CD4-positive, alpha-beta memory T cell (primary cell): ENCODE results near the gene GRID2. TPM values are rescaled to one million over a fixed set of nuclear protein-coding genes. Genes with fewer than 3 reads are reported as not detected.

ENCODE experiments used
- CTCF ChIA-PET: fragments of 350-600 bp; sonication (Branson Sonifier 250); formaldehyde crosslinking; loops from one replicate; lab custom pipeline; 2021; ENCODE audit warnings: inconsistent platforms; ENCODE audit not compliant: partially characterized antibody; lab: Charles Lee
- POLR2A ChIA-PET: fragments of 350-600 bp; sonication (Branson Sonifier 250); formaldehyde crosslinking; loops from one replicate; lab custom pipeline; 2021; ENCODE audit not compliant: partially characterized antibody; lab: Charles Lee
- DNase-seq, 5 donors: peaks; one replicate each; pipeline versions ENCODE4 v3.0.0 to v3.0.0-alpha.2; 2020 to 2022; ENCODE audit warnings: mixed read lengths in 1 of 5
- H3K27ac ChIP-seq: one replicate; pipeline ENCODE4 v1.7.0; 2013; ENCODE audit warnings: low read depth, low read length
- H3K27me3 ChIP-seq: 2 replicates; pipeline ENCODE4 v1.7.0; 2013; ENCODE audit warnings: mild to moderate bottlenecking, low read length, moderate library complexity; ENCODE audit not compliant: insufficient read depth
- H3K36me3 ChIP-seq: 2 replicates; pipeline ENCODE4 v1.7.0; 2013; ENCODE audit warnings: mild to moderate bottlenecking, low read length, moderate library complexity; ENCODE audit not compliant: insufficient read depth
- H3K4me1 ChIP-seq: 2 replicates; pipeline ENCODE4 v1.7.0; 2013; ENCODE audit warnings: mild to moderate bottlenecking, low read length, moderate library complexity; ENCODE audit not compliant: insufficient read depth
- H3K4me3 ChIP-seq, 2 donors: one replicate each; pipeline ENCODE4 v1.7.0; 2013; ENCODE audit warnings: low read length in 2 of 2, mild to moderate bottlenecking in 1 of 2
- H3K9me3 ChIP-seq, 2 donors: one replicate each; pipeline ENCODE4 v1.7.0; 2013; ENCODE audit warnings: low read length in 2 of 2, control low read depth in 1 of 2; ENCODE audit not compliant: control insufficient read depth in 1 of 2
- H3K27ac Mint-ChIP-seq, 7 donors: one replicate each; pipeline ENCODE4 v1.8.0; 2020 to 2021; ENCODE audit warnings: mixed read lengths in 7 of 7, mild to moderate bottlenecking in 6 of 7, inconsistent platforms in 3 of 7, moderate library complexity in 3 of 7
- H3K27me3 Mint-ChIP-seq, 2 donors: one replicate each; pipeline ENCODE4 v1.8.0; 2020 to 2021; ENCODE audit warnings: mixed read lengths in 2 of 2
- H3K36me3 Mint-ChIP-seq, 2 donors: one replicate each; pipeline ENCODE4 v1.8.0; 2020 to 2021; ENCODE audit warnings: mixed read lengths in 2 of 2, inconsistent platforms in 1 of 2, mild to moderate bottlenecking in 1 of 2
- H3K4me1 Mint-ChIP-seq, 4 donors: one replicate each; pipeline ENCODE4 v1.8.0; 2020 to 2021; ENCODE audit warnings: mixed read lengths in 4 of 4, mild to moderate bottlenecking in 1 of 4
- H3K4me3 Mint-ChIP-seq, 8 donors: one replicate each; pipeline ENCODE4 v1.8.0; 2020 to 2021; ENCODE audit warnings: mixed read lengths in 8 of 8, mild to moderate bottlenecking in 7 of 8, moderate library complexity in 6 of 8, inconsistent platforms in 3 of 8
- H3K9me3 Mint-ChIP-seq, 8 donors: one replicate each; pipeline ENCODE4 v1.8.0; 2020 to 2021; ENCODE audit warnings: mixed read lengths in 8 of 8, mild to moderate bottlenecking in 5 of 8, inconsistent platforms in 3 of 8, moderate library complexity in 1 of 8
- intact Hi-C: fragments of 100-400 bp; cut with micrococcal nuclease; formaldehyde crosslinking; loops from one replicate; pipeline ENCODE4 v1.15.1; 2023
- polyA plus RNA-seq, 2 donors: library from polyadenylated mRNA; unstranded; fragments of 300-500 nt; fragmentation: Illumina TruSeq; gene quantifications; one replicate each; pipeline ENCODE4 v1.2.3, GENCODE V29; 2021
- total RNA-seq, 2 experiments: library from RNA; stranded (reverse); gene quantifications; one replicate each; pipeline ENCODE4 v1.2.3, GENCODE V29; 2021

The GRID2 gene
- total and polyA plus RNA-seq, 4 experiments from 2014 or later, result not detected

DNA sequence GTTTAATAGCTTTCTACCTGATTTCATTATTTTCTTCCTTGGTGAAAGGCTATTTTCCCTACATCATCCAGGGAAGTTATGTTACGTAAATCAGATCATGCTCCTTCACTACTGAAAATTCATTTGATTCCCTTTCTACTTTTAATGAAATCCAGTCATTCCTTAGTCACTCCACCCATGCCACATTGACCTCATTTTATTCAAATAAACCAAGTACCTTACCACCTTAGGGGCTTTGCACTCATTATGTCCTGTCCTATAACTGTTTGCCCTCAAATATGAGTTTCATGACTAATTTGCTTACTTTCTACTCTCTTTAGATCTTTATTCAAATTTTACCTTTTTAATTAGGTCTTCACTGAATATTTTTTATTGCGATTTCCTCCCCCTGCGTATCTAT lies 374.0 kb downstream of the GRID2 start:
- Histone ChIP-seq H3K9me3 (no peaks in the 10 kb centered on the region), H3K27me3 (no peaks in the 10 kb centered on the region), H3K4me3 (no peak overlapping the region), H3K36me3 (no peaks in the 10 kb centered on the region), H3K4me1 (no peaks in the 10 kb centered on the region), H3K27ac (no peak overlapping the region)
- Mint-ChIP-seq H3K27ac (no peak overlapping the region), H3K4me1 (no peaks in the 10 kb centered on the region), H3K27me3 (no peaks in the 10 kb centered on the region), H3K36me3 (no peaks in the 10 kb centered on the region), H3K4me3 (no peak overlapping the region), H3K9me3 (peaks cover 0 to 11% (median 4%) of the 10 kb centered on the region in 8 donors)
- CTCF ChIA-PET, result no interaction called here
- DNase-seq, result no peak
- POLR2A ChIA-PET, result no interaction called here
- intact Hi-C loops, result no loop called here

GRCh38 chr4:92678292-92678691 lies 374.5 kb downstream of the GRID2 start:
- no peak overlapping the region for H3K27ac Mint-ChIP-seq
- Histone ChIP-seq H3K4me3 (no peak overlapping the region), H3K36me3 (no peaks in the 10 kb centered on the region), H3K4me1 (no peaks in the 10 kb centered on the region), H3K9me3 (no peaks in the 10 kb centered on the region), H3K27ac (no peak overlapping the region), H3K27me3 (no peaks in the 10 kb centered on the region)
- ChIA-PET POLR2A (no interaction called here), CTCF (no interaction called here)
- intact Hi-C loops, result no loop called here
- no peak for DNase-seq
- H3K4me3 Mint-ChIP-seq, result no peak overlapping the region
- no peaks in the 10 kb centered on the region for H3K36me3 Mint-ChIP-seq
- H3K27me3 Mint-ChIP-seq, result no peaks in the 10 kb centered on the region
- peaks cover 0 to 11% (median 4%) of the 10 kb centered on the region in 8 donors for H3K9me3 Mint-ChIP-seq
- H3K4me1 Mint-ChIP-seq, result no peaks in the 10 kb centered on the region

GRCh38 chr4:92679149-92679548 lies 375.4 kb downstream of the GRID2 start:
- Histone ChIP-seq H3K27me3 (no peaks in the 10 kb centered on the region), H3K27ac (no peak overlapping the region), H3K36me3 (no peaks in the 10 kb centered on the region), H3K4me3 (no peak overlapping the region), H3K4me1 (no peaks in the 10 kb centered on the region), H3K9me3 (no peaks in the 10 kb centered on the region)
- H3K27ac Mint-ChIP-seq, result no peak overlapping the region
- intact Hi-C loops, result no loop called here
- H3K4me1 Mint-ChIP-seq, result no peaks in the 10 kb centered on the region
- no peaks in the 10 kb centered on the region for H3K36me3 Mint-ChIP-seq
- ChIA-PET CTCF (no interaction called here), POLR2A (no interaction called here)
- H3K27me3 Mint-ChIP-seq, result no peaks in the 10 kb centered on the region
- H3K9me3 Mint-ChIP-seq, result peaks cover 0 to 11% (median 3%) of the 10 kb centered on the region in 8 donors
- peak overlapping the region in 1 of 8 donors; percentile 41 for H3K4me3 Mint-ChIP-seq
- no peak for DNase-seq

- Mint-ChIP-seq H3K4me1 (no peaks in the 10 kb centered on the region), H3K36me3 (no peaks in the 10 kb centered on the region), H3K27me3 (no peaks in the 10 kb centered on the region), H3K27ac (no peak overlapping the region), H3K4me3 (no peak overlapping the region), H3K9me3 (peaks cover 2 to 11% (median 5%) of the 10 kb centered on the region in 8 donors)
- POLR2A ChIA-PET, result no interaction called here
- Histone ChIP-seq H3K36me3 (no peaks in the 10 kb centered on the region), H3K27me3 (no peaks in the 10 kb centered on the region), H3K4me3 (no peak overlapping the region), H3K27ac (no peak overlapping the region), H3K4me1 (no peaks in the 10 kb centered on the region), H3K9me3 (no peaks in the 10 kb centered on the region)
- intact Hi-C loops, result no loop called here
- DNase-seq, result no peak
- CTCF ChIA-PET, result no interaction called here
Measured at GRCh38 chr4:92714640-92715039, 410.9 kb downstream of the GRID2 start.

DNA sequence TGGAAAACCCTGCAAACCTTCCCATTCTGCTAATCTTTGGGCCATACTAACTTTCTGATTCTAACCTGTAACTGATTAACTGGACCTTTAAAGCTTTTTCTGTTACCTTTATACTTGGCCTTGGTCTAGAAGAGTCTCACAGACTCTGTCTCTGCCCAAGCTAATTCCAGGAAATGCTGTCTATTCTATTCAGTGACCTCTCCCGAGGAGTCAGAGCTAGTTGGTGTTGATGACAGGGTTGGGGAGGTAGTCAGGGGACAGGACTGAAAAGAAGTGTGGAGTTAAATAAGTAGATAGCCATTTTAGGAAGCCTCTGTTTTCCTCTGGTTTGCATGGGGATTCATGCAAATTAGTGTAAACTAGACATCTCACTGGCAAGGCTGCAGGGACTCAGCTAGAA lies 429.5 kb downstream of the GRID2 start:
- Mint-ChIP-seq H3K4me3 (no peak overlapping the region), H3K36me3 (no peaks in the 10 kb centered on the region), H3K9me3 (peaks cover 0 to 13% (median 3%) of the 10 kb centered on the region in 8 donors), H3K4me1 (no peaks in the 10 kb centered on the region), H3K27me3 (no peaks in the 10 kb centered on the region), H3K27ac (no peak overlapping the region)
- Histone ChIP-seq H3K36me3 (no peaks in the 10 kb centered on the region), H3K4me1 (no peaks in the 10 kb centered on the region), H3K27me3 (no peaks in the 10 kb centered on the region), H3K27ac (no peak overlapping the region), H3K9me3 (no peaks in the 10 kb centered on the region), H3K4me3 (no peak overlapping the region)
- DNase-seq, result no peak
- intact Hi-C loops, result no loop called here
- ChIA-PET POLR2A (no interaction called here), CTCF (no interaction called here)

- Histone ChIP-seq H3K27ac (no peak overlapping the region), H3K4me3 (no peak overlapping the region), H3K9me3 (no peaks in the 10 kb centered on the region), H3K27me3 (no peaks in the 10 kb centered on the region), H3K36me3 (no peaks in the 10 kb centered on the region), H3K4me1 (no peaks in the 10 kb centered on the region)
- POLR2A ChIA-PET, result no interaction called here
- H3K4me1 Mint-ChIP-seq, result no peaks in the 10 kb centered on the region
- intact Hi-C loops, result no loop called here
- H3K36me3 Mint-ChIP-seq, result no peaks in the 10 kb centered on the region
- H3K9me3 Mint-ChIP-seq, result peaks cover 0 to 16% (median 3%) of the 10 kb centered on the region in 8 donors
- H3K27me3 Mint-ChIP-seq, result no peaks in the 10 kb centered on the region
- DNase-seq, result no peak
- H3K4me3 Mint-ChIP-seq, result no peak overlapping the region
- H3K27ac Mint-ChIP-seq, result no peak overlapping the region
- CTCF ChIA-PET, result no interaction called here
Measured at GRCh38 chr4:92735025-92735665, 431.4 kb downstream of the GRID2 start.

- Histone ChIP-seq H3K9me3 (no peaks in the 10 kb centered on the region), H3K4me1 (no peaks in the 10 kb centered on the region), H3K27ac (no peak overlapping the region), H3K4me3 (no peak overlapping the region), H3K36me3 (no peaks in the 10 kb centered on the region), H3K27me3 (no peaks in the 10 kb centered on the region)
- intact Hi-C loops, result no loop called here
- H3K36me3 Mint-ChIP-seq, result no peaks in the 10 kb centered on the region
- no peak for DNase-seq
- peaks cover 0 to 9% (median 4%) of the 10 kb centered on the region in 8 donors for H3K9me3 Mint-ChIP-seq
- no peaks in the 10 kb centered on the region for H3K4me1 Mint-ChIP-seq
- H3K4me3 Mint-ChIP-seq, result no peak overlapping the region
- ChIA-PET CTCF (no interaction called here), POLR2A (no interaction called here)
- no peaks in the 10 kb centered on the region for H3K27me3 Mint-ChIP-seq
- H3K27ac Mint-ChIP-seq, result no peak overlapping the region
Measured at GRCh38 chr4:92760433-92760832, 456.7 kb downstream of the GRID2 start.
